WERI-Rb-1 (cell line): ENCODE data around the gene PCDHGA4.
"Not testable (repeated sequence)": the region's sequence is repeated elsewhere in the genome, so short reads cannot be mapped to it uniquely, and the experiment has no call there.

Experiments
- DNase-seq: peaks from one replicate; pipeline ENCODE4 v3.0.0-alpha.2; 2020
- H3K27ac ChIP-seq: fragments of 250-450 bp; sonication (Bioruptor Pico); 2 replicates; pipeline ENCODE4 v1.5.1; 2020; ENCODE audit warnings: mild to moderate bottlenecking, moderate library complexity
- H3K27me3 ChIP-seq: fragments of 250-450 bp; sonication (Bioruptor Pico); 2 replicates; pipeline ENCODE4 v1.5.1; 2021; ENCODE audit warnings: mild to moderate bottlenecking, low read depth, moderate library complexity; ENCODE audit not compliant: insufficient read depth, severe bottlenecking
- H3K36me3 ChIP-seq: fragments of 250-450 bp; sonication (Bioruptor Pico); 2 replicates; pipeline ENCODE4 v1.5.1; 2020; ENCODE audit warnings: mild to moderate bottlenecking, moderate library complexity
- H3K4me3 ChIP-seq: 2 replicates; pipeline ENCODE4 v1.5.1; 2011; ENCODE audit warnings: low read depth, mild to moderate bottlenecking, control low read depth, low read length
- H3K9me3 ChIP-seq: fragments of 250-450 bp; sonication (Bioruptor Pico); 2 replicates; pipeline ENCODE4 v1.5.1; 2021; ENCODE audit warnings: mild to moderate bottlenecking, moderate library complexity; ENCODE audit not compliant: severe bottlenecking
- CTCF ChIP-seq: IDR thresholded peaks from 2 replicates; pipeline ENCODE4 v1.5.1; 2011; ENCODE audit warnings: low read depth, mild to moderate bottlenecking, control low read depth, inconsistent platforms, low read length

PCDHGA4 gene

GRCh38 chr5:141338538-141339306 lies 16.1 kb upstream of the PCDHGA4 start, which contains the start of gene PCDHGA2:
Gene PCDHGA2, plus strand, starts transcription at chr5:141338760.
- DNase-seq = peak; percentile 25
- no peak within 1 kb of the TSS for H3K4me3 ChIP-seq
- no peaks in the 10 kb centered on the region for H3K36me3 ChIP-seq
- H3K27ac ChIP-seq = no peak within 1 kb of the TSS
- peak; percentile 63 for TF ChIP-seq CTCF
- no peaks in the 10 kb centered on the region for H3K27me3 ChIP-seq
- peaks cover 14% of the 10 kb centered on the region for H3K9me3 ChIP-seq

- H3K9me3 ChIP-seq = peaks cover 23% of the 10 kb centered on the region
- not testable (repeated sequence) for DNase-seq, H3K27me3 ChIP-seq
These were observed 14.0 kb upstream of the PCDHGA4 start for GRCh38 chr5:141340781-141341354.

DNA sequence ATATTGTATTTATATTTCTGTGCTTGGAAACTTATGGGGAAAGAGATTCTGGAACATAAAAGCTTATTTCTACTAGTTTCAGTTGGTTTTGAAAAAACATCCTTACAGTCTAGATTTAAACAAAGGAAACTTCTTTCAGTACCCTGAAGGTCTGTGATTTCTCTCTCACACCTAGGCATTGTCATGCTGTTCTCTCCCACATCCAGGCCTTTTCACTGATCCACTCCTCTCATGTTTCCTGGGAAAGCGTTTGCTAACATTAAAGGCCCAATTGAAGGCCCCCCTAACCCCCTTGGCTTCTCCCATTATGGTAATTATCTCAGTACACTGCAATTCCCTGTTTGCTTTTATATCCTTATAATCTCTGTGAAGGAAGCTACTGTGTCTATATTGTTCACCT lies 12.0 kb upstream of the PCDHGA4 start:
- no peak for DNase-seq
- Histone ChIP-seq H3K4me3 (no peak overlapping the region), H3K27me3 (no peaks in the 10 kb centered on the region), H3K27ac (no peak overlapping the region), H3K36me3 (no peaks in the 10 kb centered on the region), H3K9me3 (peaks cover 23% of the 10 kb centered on the region)
- TF ChIP-seq CTCF = no peak

More at GRCh38 chr5:141340781-141341354, 14.0 kb upstream of the PCDHGA4 start:
- not testable (repeated sequence) for H3K4me3 ChIP-seq, H3K27ac ChIP-seq, H3K36me3 ChIP-seq

- no peak for DNase-seq
- Histone ChIP-seq H3K36me3 (no peaks in the 10 kb centered on the region), H3K27me3 (no peaks in the 10 kb centered on the region), H3K9me3 (peaks cover 23% of the 10 kb centered on the region), H3K27ac (no peak within 1 kb of the TSS), H3K4me3 (no peak within 1 kb of the TSS)
- peak; percentile 36; the same call in 1 of the 2 replicates for TF ChIP-seq CTCF
These were observed 11.4 kb upstream of the PCDHGA4 start, which contains the start of gene PCDHGA3 for GRCh38 chr5:141343242-141343952. Gene PCDHGA3, plus strand, starts transcription at chr5:141343829. Its CDS starts 205 bp downstream, at chr5:141344034.

- H3K4me3 ChIP-seq = no peak overlapping the region
- no peaks in the 10 kb centered on the region for H3K27me3 ChIP-seq
- no peak for TF ChIP-seq CTCF
- peaks cover 20% of the 10 kb centered on the region for H3K9me3 ChIP-seq
- H3K36me3 ChIP-seq = no peaks in the 10 kb centered on the region
- H3K27ac ChIP-seq = no peak overlapping the region
- no peak for DNase-seq
These were observed 10.8 kb upstream of the PCDHGA4 start for GRCh38 chr5:141343953-141344463.

DNA sequence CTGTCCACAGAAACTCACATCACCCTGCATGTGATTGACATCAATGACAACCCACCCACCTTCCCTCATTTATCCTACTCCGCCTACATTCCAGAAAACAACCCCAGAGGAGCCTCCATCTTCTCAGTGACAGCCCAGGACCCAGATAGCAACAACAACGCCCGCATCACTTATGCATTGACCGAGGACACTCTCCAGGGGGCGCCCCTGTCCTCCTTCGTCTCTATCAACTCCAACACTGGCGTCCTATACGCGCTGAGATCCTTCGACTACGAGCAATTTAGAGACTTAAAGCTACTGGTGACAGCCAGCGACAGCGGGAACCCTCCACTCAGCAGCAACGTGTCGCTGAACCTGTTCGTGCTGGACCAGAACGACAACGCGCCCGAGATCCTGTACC lies 9.5 kb upstream of the PCDHGA4 start:
- peaks cover 19% of the 10 kb centered on the region for H3K9me3 ChIP-seq
- no peaks in the 10 kb centered on the region for H3K27me3 ChIP-seq
- no peak overlapping the region for H3K27ac ChIP-seq
- DNase-seq = no peak
- no peaks in the 10 kb centered on the region for H3K36me3 ChIP-seq
- no peak overlapping the region for H3K4me3 ChIP-seq
- no peak for TF ChIP-seq CTCF

GRCh38 chr5:141346017-141346416 lies 8.8 kb upstream of the PCDHGA4 start:
- not testable (repeated sequence) for H3K27ac ChIP-seq, DNase-seq, H3K27me3 ChIP-seq, H3K36me3 ChIP-seq, H3K4me3 ChIP-seq
- peaks cover 23% of the 10 kb centered on the region for H3K9me3 ChIP-seq
